Activated CD4-positive, alpha-beta T cell treated with anti-CD3 and anti-CD28 coated beads, Interleukin-2, Interleukin-4, amounts not matched to agents 100 ng/mL and 50 ng/mL, durations not matched to agents 16 hours and 8 hours (primary cell): ENCODE results near the gene EDDM13.
"Not testable (repeated sequence)": the region's sequence is repeated elsewhere in the genome, so short reads cannot be mapped to it uniquely, and the experiment has no call there.

ENCODE experiments used
- DNase-seq: peaks from one replicate; pipeline ENCODE4 v3.0.0-alpha.2; 2020; ENCODE audit warnings: low spot score

Gene EDDM13

GRCh38 chr19:56295531-56296455 lies 23.2 kb downstream of the EDDM13 start:
- no peak for DNase-seq

GRCh38 chr19:56297010-56297409 lies 24.5 kb downstream of the EDDM13 start:
- DNase-seq: no peak

- no peak for DNase-seq
Observed at GRCh38 chr19:56299688-56300087, 27.1 kb downstream of the EDDM13 start.

- DNase-seq: no peak
Observed at GRCh38 chr19:56301155-56301554, 28.6 kb downstream of the EDDM13 start.

- no peak for DNase-seq
Observed at GRCh38 chr19:56301886-56302620, 29.5 kb downstream of the EDDM13 start.

GRCh38 chr19:56304243-56304642 lies 31.7 kb downstream of the EDDM13 start:
- no peak for DNase-seq

GRCh38 chr19:56306016-56306415 lies 33.5 kb downstream of the EDDM13 start:
- no peak for DNase-seq

GRCh38 chr19:56307062-56307461 lies 34.5 kb downstream of the EDDM13 start:
- not testable (repeated sequence) for DNase-seq

GRCh38 chr19:56308792-56309191 lies 36.2 kb downstream of the EDDM13 start:
- DNase-seq: no peak

- peak; percentile 40 for DNase-seq
Observed at GRCh38 chr19:56309511-56310185, 37.1 kb downstream of the EDDM13 start.

- DNase-seq: no peak
Observed at GRCh38 chr19:56310462-56310861, 37.9 kb downstream of the EDDM13 start.

- no peak for DNase-seq
Observed at GRCh38 chr19:56312342-56312741, 39.8 kb downstream of the EDDM13 start.

- peak; percentile 28 for DNase-seq
Observed at GRCh38 chr19:56312787-56313657, 40.5 kb downstream of the EDDM13 start.

GRCh38 chr19:56314018-56314380 lies 41.5 kb downstream of the EDDM13 start:
- no peak for DNase-seq

GRCh38 chr19:56314381-56315076 lies 42.0 kb downstream of the EDDM13 start, which contains the start of gene ZSCAN5A:
ZSCAN5A (minus strand) TSS chr19:56314839; CDS start chr19:56225046, 89,793 bp downstream.
- DNase-seq: peak; percentile 96

- peak; percentile 95 for DNase-seq
Observed at GRCh38 chr19:56315077-56315828, 42.7 kb downstream of the EDDM13 start.

GRCh38 chr19:56316728-56317127 lies 44.2 kb downstream of the EDDM13 start:
- no peak for DNase-seq

GRCh38 chr19:56317749-56318148 lies 45.2 kb downstream of the EDDM13 start:
- no peak for DNase-seq

- no peak for DNase-seq
Observed at GRCh38 chr19:56319991-56320390, 47.4 kb downstream of the EDDM13 start.
